IPS-18a (cell line): ENCODE data around the gene ADCY5.

Experiments
- H3K27ac ChIP-seq: one replicate; pipeline ENCODE4 v1.5.1; 2013; ENCODE audit warnings: low read length
- H3K27me3 ChIP-seq: one replicate; pipeline ENCODE4 v1.6.1; 2013; ENCODE audit warnings: mild to moderate bottlenecking, low read length; ENCODE audit not compliant: control insufficient read depth, insufficient read depth
- H3K36me3 ChIP-seq: one replicate; pipeline ENCODE4 v1.6.1; 2013; ENCODE audit warnings: low read depth, low read length; ENCODE audit not compliant: control insufficient read depth
- H3K4me1 ChIP-seq: one replicate; pipeline ENCODE4 v1.6.1; 2013; ENCODE audit warnings: low read depth, low read length; ENCODE audit not compliant: control insufficient read depth
- H3K4me3 ChIP-seq: one replicate; pipeline ENCODE4 v1.5.1; 2013; ENCODE audit warnings: low read length
- H3K9ac ChIP-seq: one replicate; pipeline ENCODE4 v1.6.1; 2013; ENCODE audit warnings: mild to moderate bottlenecking, low read length, moderate library complexity
- H3K9me3 ChIP-seq: one replicate; pipeline ENCODE4 v1.6.1; 2013; ENCODE audit warnings: low read depth, low read length; ENCODE audit not compliant: control insufficient read depth

Gene ADCY5

GRCh38 chr3:123480428-123480827, 31.5 kb upstream of the ADCY5 start:
- Histone ChIP-seq H3K9ac (no peak overlapping the region), H3K27me3 (no peaks in the 10 kb centered on the region), H3K36me3 (no peaks in the 10 kb centered on the region), H3K9me3 (no peaks in the 10 kb centered on the region), H3K4me3 (no peak overlapping the region), H3K4me1 (no peaks in the 10 kb centered on the region), H3K27ac (no peak overlapping the region)

DNA sequence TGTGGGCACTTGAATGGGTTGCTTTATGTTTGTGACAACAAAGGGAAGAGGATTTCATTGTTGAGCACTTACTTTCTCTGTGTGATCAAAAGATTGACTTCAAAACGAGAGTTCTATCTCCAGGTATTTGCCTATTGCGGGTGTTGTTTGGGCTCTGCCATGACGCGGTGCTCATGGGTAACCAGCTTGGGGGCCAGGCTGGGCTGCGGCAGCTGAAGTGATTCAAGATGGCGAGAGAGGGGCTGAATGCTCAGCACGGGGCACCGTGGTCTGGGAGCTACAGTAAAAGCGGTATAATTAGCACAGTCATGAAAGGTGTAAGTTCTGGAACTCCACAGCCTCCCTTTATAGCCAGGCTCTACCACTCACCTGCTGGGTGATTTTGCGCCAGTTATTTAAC, 31.0 kb upstream of the ADCY5 start:
- Histone ChIP-seq H3K4me1 (no peaks in the 10 kb centered on the region), H3K27ac (no peak overlapping the region), H3K27me3 (no peaks in the 10 kb centered on the region), H3K9ac (no peak overlapping the region), H3K4me3 (no peak overlapping the region), H3K36me3 (no peaks in the 10 kb centered on the region), H3K9me3 (no peaks in the 10 kb centered on the region)

DNA sequence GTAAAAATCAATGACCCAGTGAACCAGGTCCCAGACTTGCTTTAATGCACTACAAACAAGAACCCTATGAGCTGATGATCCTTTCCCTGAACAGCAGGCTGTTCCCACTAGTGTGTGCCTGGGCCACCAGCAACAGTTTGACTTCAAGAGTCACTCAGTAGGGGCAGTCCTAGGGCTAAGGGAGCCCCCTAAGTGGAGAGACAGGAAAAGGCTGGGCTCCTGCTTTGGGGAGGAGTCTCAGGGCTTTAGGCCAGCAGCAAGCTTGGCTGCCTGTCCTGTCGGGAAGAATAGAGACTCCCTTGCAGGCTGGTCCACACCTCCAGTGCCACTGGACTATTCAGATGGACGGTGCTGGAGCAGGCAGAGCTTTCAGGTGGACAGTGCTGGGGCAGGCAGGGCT, 29.4 kb upstream of the ADCY5 start:
- Histone ChIP-seq H3K4me1 (no peaks in the 10 kb centered on the region), H3K9me3 (no peaks in the 10 kb centered on the region), H3K9ac (no peak overlapping the region), H3K36me3 (no peaks in the 10 kb centered on the region), H3K4me3 (no peak overlapping the region), H3K27me3 (no peaks in the 10 kb centered on the region), H3K27ac (no peak overlapping the region)

- no peaks in the 10 kb centered on the region for H3K4me1 ChIP-seq
- H3K4me3 ChIP-seq, result no peak overlapping the region
These were observed 28.3 kb upstream of the ADCY5 start for GRCh38 chr3:123476967-123477750.

GRCh38 chr3:123475786-123476185, 26.9 kb upstream of the ADCY5 start:
- Histone ChIP-seq H3K27me3 (no peaks in the 10 kb centered on the region), H3K9me3 (no peaks in the 10 kb centered on the region), H3K4me3 (no peak overlapping the region), H3K4me1 (no peaks in the 10 kb centered on the region), H3K9ac (no peak overlapping the region), H3K27ac (no peak overlapping the region), H3K36me3 (no peaks in the 10 kb centered on the region)

More at GRCh38 chr3:123476967-123477750, 28.3 kb upstream of the ADCY5 start:
- H3K9me3 ChIP-seq, result no peaks in the 10 kb centered on the region
- no peaks in the 10 kb centered on the region for H3K27me3 ChIP-seq
- H3K27ac ChIP-seq, result no peak overlapping the region
- no peaks in the 10 kb centered on the region for H3K36me3 ChIP-seq
- no peak overlapping the region for H3K9ac ChIP-seq

DNA sequence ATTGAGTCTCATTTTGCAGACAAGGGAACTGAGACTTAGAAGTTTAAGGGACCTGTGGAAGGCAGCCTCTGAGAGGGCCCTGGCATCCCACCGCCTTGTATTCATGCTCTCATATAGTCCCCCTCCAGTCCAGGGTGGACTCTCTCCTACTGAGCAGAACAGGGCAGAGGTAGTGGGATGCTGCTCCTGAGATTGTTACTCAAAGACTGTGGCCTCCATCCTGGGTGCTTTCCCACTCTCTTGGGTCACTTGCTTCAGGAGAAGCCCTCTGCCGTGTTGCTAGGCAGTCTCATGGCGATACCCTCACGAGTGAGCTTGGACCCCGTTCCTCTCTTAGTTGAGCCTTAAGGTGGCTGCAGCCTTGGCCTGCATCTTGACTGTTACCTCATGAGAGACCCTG, 22.2 kb upstream of the ADCY5 start:
- H3K27me3 ChIP-seq, result no peaks in the 10 kb centered on the region
- H3K4me1 ChIP-seq, result no peaks in the 10 kb centered on the region
- H3K36me3 ChIP-seq, result no peaks in the 10 kb centered on the region

GRCh38 chr3:123469323-123469995, 20.6 kb upstream of the ADCY5 start:
- no peaks in the 10 kb centered on the region for H3K27me3 ChIP-seq
- no peak overlapping the region for H3K27ac ChIP-seq
- H3K9me3 ChIP-seq, result no peaks in the 10 kb centered on the region
- no peaks in the 10 kb centered on the region for H3K36me3 ChIP-seq
- H3K4me3 ChIP-seq, result no peak overlapping the region
- no peak overlapping the region for H3K9ac ChIP-seq
- no peaks in the 10 kb centered on the region for H3K4me1 ChIP-seq

More for the DNA sequence above, 22.2 kb upstream of the ADCY5 start:
- no peak overlapping the region for H3K9ac ChIP-seq
- no peaks in the 10 kb centered on the region for H3K9me3 ChIP-seq
- no peak overlapping the region for H3K4me3 ChIP-seq
- no peak overlapping the region for H3K27ac ChIP-seq

GRCh38 chr3:123467046-123467445, 18.2 kb upstream of the ADCY5 start:
- Histone ChIP-seq H3K4me1 (no peaks in the 10 kb centered on the region), H3K9me3 (no peaks in the 10 kb centered on the region), H3K9ac (no peak overlapping the region), H3K4me3 (no peak overlapping the region), H3K36me3 (no peaks in the 10 kb centered on the region), H3K27me3 (no peaks in the 10 kb centered on the region), H3K27ac (no peak overlapping the region)

GRCh38 chr3:123464211-123464610, 15.3 kb upstream of the ADCY5 start:
- no peaks in the 10 kb centered on the region for H3K27me3 ChIP-seq
- no peaks in the 10 kb centered on the region for H3K9me3 ChIP-seq
- no peaks in the 10 kb centered on the region for H3K36me3 ChIP-seq
- H3K9ac ChIP-seq, result no peak overlapping the region
- H3K4me1 ChIP-seq, result no peaks in the 10 kb centered on the region
- H3K27ac ChIP-seq, result no peak overlapping the region
- no peak overlapping the region for H3K4me3 ChIP-seq

DNA sequence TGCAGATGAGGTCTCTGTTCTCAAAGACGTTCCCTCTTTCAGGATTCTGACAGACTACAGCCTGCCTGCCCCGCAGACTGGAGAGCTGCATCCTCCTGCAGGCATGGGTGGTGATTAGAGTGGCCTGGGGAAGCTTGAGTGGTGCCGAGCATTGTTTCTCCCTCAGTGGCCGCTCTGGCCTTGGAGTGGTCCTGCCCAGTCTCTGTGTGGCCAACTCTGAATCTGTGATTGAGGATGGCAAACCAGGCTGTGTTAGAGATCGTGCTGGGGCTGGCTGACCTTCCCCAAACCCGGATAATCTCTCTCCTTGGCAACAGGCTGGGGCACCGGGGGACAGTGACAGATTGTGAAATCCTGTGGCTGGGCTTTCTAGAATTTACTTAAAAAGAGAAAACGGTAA, 11.0 kb upstream of the ADCY5 start:
- Histone ChIP-seq H3K36me3 (no peaks in the 10 kb centered on the region), H3K9ac (no peak overlapping the region), H3K4me3 (no peak overlapping the region), H3K27me3 (no peaks in the 10 kb centered on the region), H3K27ac (no peak overlapping the region), H3K9me3 (no peaks in the 10 kb centered on the region), H3K4me1 (peaks cover 10% of the 10 kb centered on the region)

- Histone ChIP-seq H3K9ac (no peak overlapping the region), H3K36me3 (no peaks in the 10 kb centered on the region), H3K27me3 (no peaks in the 10 kb centered on the region)
These were observed 9.4 kb upstream of the ADCY5 start for GRCh38 chr3:123458255-123458654.

GRCh38 chr3:123457841-123458240, 9.0 kb upstream of the ADCY5 start:
- no peaks in the 10 kb centered on the region for H3K9me3 ChIP-seq
- no peak overlapping the region for H3K27ac ChIP-seq
- H3K4me3 ChIP-seq, result no peak overlapping the region
- no peaks in the 10 kb centered on the region for H3K36me3 ChIP-seq
- H3K9ac ChIP-seq, result no peak overlapping the region
- no peaks in the 10 kb centered on the region for H3K27me3 ChIP-seq
- peaks cover 10% of the 10 kb centered on the region for H3K4me1 ChIP-seq

More at GRCh38 chr3:123458255-123458654, 9.4 kb upstream of the ADCY5 start:
- Histone ChIP-seq H3K4me1 (peaks cover 10% of the 10 kb centered on the region), H3K27ac (no peak overlapping the region), H3K9me3 (no peaks in the 10 kb centered on the region), H3K4me3 (no peak overlapping the region)
